ENCODE data around the gene ERP44.

GRCh38 chr9:100072805-100073204, 26.0 kb downstream of the ERP44 start:
- TF ChIP-seq CTCF (IDR thresholded peaks at IDR 0.05; ENCODE audit: insufficient read depth, low read depth, low read length) (no peak), EZH2 (IDR thresholded peaks at IDR 0.05; ENCODE audit: insufficient read depth, low read length) (no peak)

All from astrocyte (in vitro differentiated cells and primary cell).